A673 (cell line): Measurements from ENCODE around the gene RPTOR. TPM values are rescaled to one million over a fixed set of nuclear protein-coding genes. Genes with fewer than 3 reads are reported as not detected.

Experiments
- BruUV-seq: library from RNA; stranded (reverse); fragments of 400-500 nt; replicated peaks from 2 replicates; lab custom pipeline; 2021; lab: Mats Ljungman, UMichigan
- CTCF ChIA-PET: fragments of 300-600 bp; sonication (Branson Sonifier 250); formaldehyde crosslinking; loops from one replicate; lab custom pipeline; 2022; ENCODE audit warnings: antibody characterized with exemption; lab: Charles Lee
- POLR2A ChIA-PET: fragments of 300-600 bp; sonication (Branson Sonifier 250); formaldehyde crosslinking; loops from one replicate; lab custom pipeline; 2022; ENCODE audit warnings: antibody characterized with exemption; ENCODE audit not compliant: low non-redundant PET; lab: Charles Lee
- DNase-seq: peaks from one replicate; pipeline ENCODE4 v3.0.0-alpha.2; 2015; ENCODE audit warnings: low spot score
- H3K27ac ChIP-seq: fragments of 200-600 bp; sonication (generic); 2 replicates; pipeline ENCODE4 v1.5.1; 2016; ENCODE audit warnings: mixed run types, low read depth, mild to moderate bottlenecking, mixed read lengths, antibody characterized with exemption, low read length; ENCODE audit not compliant: poor library complexity, severe bottlenecking
- H3K27me3 ChIP-seq: fragments of 200-600 bp; sonication (generic); replicated peaks from 2 replicates; pipeline ENCODE4 v1.6.1; 2017; ENCODE audit warnings: mixed run types, low read depth, mild to moderate bottlenecking, mixed read lengths, antibody characterized with exemption, low read length; ENCODE audit not compliant: insufficient read depth, poor library complexity
- H3K36me3 ChIP-seq: fragments of 200-600 bp; sonication (generic); 2 replicates; pipeline ENCODE4 v1.6.1; 2016; ENCODE audit warnings: mixed run types, mild to moderate bottlenecking, mixed read lengths, antibody characterized with exemption, low read length; ENCODE audit not compliant: insufficient read depth, poor library complexity, severe bottlenecking
- H3K4me1 ChIP-seq: fragments of 200-600 bp; sonication (generic); 2 replicates; pipeline ENCODE4 v1.6.1; 2017; ENCODE audit warnings: mixed run types, mild to moderate bottlenecking, mixed read lengths, antibody characterized with exemption, low read length; ENCODE audit not compliant: insufficient read depth, poor library complexity, severe bottlenecking
- H3K4me3 ChIP-seq: fragments of 200-600 bp; sonication (generic); 2 replicates; pipeline ENCODE4 v1.5.1; 2016; ENCODE audit warnings: low read depth, mixed run types, mild to moderate bottlenecking, mixed read lengths, low read length; ENCODE audit not compliant: poor library complexity, severe bottlenecking
- H3K9me3 ChIP-seq: fragments of 200-600 bp; sonication (generic); 2 replicates; pipeline ENCODE4 v1.6.1; 2016; ENCODE audit warnings: mixed run types, low read depth, mild to moderate bottlenecking, mixed read lengths, antibody characterized with exemption, low read length; ENCODE audit not compliant: poor library complexity, severe bottlenecking
- EZH2 ChIP-seq: fragments of 200-600 bp; sonication (generic); IDR thresholded peaks from 2 replicates; pipeline ENCODE4 v1.6.1; 2017; ENCODE audit warnings: borderline replicate concordance, low read depth, mild to moderate bottlenecking, mixed read lengths, antibody characterized with exemption, low read length; ENCODE audit not compliant: poor library complexity, severe bottlenecking
- intact Hi-C: fragments of 100-400 bp; cut with micrococcal nuclease; formaldehyde crosslinking; loops from one replicate; pipeline ENCODE4 v1.10.0; 2022; ENCODE audit not compliant: unreplicated experiment
- total RNA-seq: library from RNA; stranded (reverse); gene quantifications from 2 replicates; pipeline ENCODE4 v1.2.3, GENCODE V29; 2021
- TF ChIP-seq, protein P1 (sequence below): fragments of 300-800, 200-600 bp; sonication (generic); conservative IDR thresholded peaks from 2 replicates; pipeline ENCODE4 v1.5.1; 2017; ENCODE audit warnings: low read depth, mild to moderate bottlenecking, antibody characterized with exemption, low read length, moderate library complexity, mixed read lengths

RPTOR gene
- total RNA-seq, 1 experiment from 2014 or later: 55.2 TPM

DNA sequence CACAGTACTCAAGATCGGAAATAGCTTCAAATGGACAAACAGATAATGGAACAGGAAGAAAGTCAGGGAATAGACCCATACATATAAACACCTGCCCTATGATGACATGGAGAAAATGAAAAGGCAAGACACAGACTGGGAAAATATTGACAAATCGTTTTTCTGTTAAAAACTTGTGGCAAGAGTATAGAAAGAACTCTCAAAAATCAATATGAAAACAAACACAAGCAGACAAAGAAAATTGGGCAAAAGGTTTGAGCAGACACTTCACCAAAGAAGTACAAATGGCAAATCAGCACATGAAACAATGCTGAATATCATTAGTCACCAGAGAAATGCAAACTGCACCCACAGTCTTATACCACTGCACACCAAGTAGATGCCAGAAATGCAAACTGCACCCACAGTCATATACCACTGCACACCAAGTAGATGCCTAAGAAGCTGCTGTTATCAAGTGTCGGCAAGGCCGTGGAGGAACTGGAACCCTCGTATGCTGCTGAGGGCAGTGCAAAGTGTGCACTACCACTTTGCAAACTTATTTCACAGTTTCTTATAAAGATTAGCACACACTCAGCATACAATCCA, 323.5 kb downstream of the RPTOR start:
- Histone ChIP-seq H3K27me3 (no peaks in the 10 kb centered on the region), H3K27ac (no peak overlapping the region), H3K4me3 (no peak overlapping the region), H3K4me1 (peaks cover 9% of the 10 kb centered on the region), H3K9me3 (no peaks in the 10 kb centered on the region), H3K36me3 (no peaks in the 10 kb centered on the region)
- TF ChIP-seq EZH2: no peak
- TF ChIP-seq, protein P1, sequence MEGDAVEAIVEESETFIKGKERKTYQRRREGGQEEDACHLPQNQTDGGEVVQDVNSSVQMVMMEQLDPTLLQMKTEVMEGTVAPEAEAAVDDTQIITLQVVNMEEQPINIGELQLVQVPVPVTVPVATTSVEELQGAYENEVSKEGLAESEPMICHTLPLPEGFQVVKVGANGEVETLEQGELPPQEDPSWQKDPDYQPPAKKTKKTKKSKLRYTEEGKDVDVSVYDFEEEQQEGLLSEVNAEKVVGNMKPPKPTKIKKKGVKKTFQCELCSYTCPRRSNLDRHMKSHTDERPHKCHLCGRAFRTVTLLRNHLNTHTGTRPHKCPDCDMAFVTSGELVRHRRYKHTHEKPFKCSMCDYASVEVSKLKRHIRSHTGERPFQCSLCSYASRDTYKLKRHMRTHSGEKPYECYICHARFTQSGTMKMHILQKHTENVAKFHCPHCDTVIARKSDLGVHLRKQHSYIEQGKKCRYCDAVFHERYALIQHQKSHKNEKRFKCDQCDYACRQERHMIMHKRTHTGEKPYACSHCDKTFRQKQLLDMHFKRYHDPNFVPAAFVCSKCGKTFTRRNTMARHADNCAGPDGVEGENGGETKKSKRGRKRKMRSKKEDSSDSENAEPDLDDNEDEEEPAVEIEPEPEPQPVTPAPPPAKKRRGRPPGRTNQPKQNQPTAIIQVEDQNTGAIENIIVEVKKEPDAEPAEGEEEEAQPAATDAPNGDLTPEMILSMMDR: no peak
- intact Hi-C loops: loop anchor here (5.0 kb wide), 1 partner anchor 114 kb away; no protein-coding TSS in a partner anchor
- CTCF ChIA-PET: no interaction called here
- BruUV-seq: no TSS peak
- POLR2A ChIA-PET: no interaction called here
- no peak for DNase-seq

DNA sequence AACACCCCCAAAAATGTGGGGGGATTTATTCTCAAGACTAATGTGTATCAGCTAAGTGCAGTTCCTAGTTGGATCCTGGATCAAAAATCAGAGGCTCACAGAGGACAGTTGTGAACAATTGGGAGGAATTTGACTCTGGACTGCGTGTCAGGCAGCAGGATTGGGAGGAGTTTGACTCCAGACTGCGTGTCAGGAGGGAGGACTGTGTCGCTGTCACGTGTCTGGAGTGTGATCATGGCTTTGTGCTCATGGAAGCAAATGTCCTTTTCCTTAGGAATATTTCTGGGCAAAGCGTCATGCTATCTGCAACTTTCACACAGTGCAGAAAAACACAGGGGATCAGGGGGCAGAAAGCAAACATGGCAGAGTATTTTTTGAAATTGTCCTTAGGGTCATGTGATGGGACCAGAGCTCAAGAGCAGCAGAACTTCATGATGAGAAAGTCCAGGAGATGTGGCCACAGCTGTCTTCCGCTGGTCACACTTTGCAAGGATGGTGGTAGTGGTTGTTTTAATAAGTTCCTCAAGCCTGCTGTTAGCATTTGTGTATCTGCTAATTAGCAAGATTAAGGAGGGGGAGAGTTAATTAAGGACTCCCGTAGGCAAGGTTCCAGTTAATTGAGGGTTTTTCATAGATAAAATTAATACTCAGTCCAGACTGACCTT, 325.0 kb downstream of the RPTOR start:
- Histone ChIP-seq H3K27ac (no peak overlapping the region), H3K27me3 (no peaks in the 10 kb centered on the region), H3K4me3 (no peak overlapping the region), H3K9me3 (no peaks in the 10 kb centered on the region), H3K4me1 (peaks cover 10% of the 10 kb centered on the region), H3K36me3 (no peaks in the 10 kb centered on the region)
- no TSS peak for BruUV-seq
- no peak for DNase-seq
- TF ChIP-seq EZH2: no peak
- TF ChIP-seq, protein P1: no peak
- ChIA-PET CTCF (no interaction called here), POLR2A (no interaction called here)
- intact Hi-C loops: loop anchor here (5.0 kb wide), 1 partner anchor 113 kb away; no protein-coding TSS in a partner anchor

DNA sequence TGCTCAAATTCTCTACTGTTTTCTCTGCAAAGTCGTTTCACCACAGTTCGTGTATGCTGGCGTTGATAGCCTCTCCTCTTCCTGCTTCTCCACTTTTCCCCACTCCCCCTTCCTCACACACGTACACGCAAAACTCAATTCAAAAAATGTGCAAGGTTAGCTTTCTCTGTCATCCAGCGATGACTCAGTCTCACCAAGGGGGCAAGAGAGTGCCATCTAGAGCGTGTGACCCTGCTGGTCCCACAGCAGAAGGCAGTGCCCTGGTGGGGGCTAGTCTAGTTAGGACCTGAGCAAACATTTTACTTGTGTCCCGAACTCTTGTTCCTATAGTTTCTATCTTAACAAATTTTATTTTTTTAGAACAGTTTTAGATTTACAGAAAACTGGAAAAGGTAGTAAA, 325.8 kb downstream of the RPTOR start:
- intact Hi-C loops: no loop called here
- ChIA-PET CTCF (interaction anchor here (0.7 kb wide), 1 partner anchor 105 kb away, joined by 3 read pairs; no protein-coding TSS in a partner anchor), POLR2A (no interaction called here)
- Histone ChIP-seq H3K4me1 (peaks cover 10% of the 10 kb centered on the region), H3K27me3 (no peaks in the 10 kb centered on the region), H3K36me3 (no peaks in the 10 kb centered on the region), H3K9me3 (no peaks in the 10 kb centered on the region), H3K4me3 (no peak overlapping the region), H3K27ac (no peak overlapping the region)
- TF ChIP-seq, protein P1: no peak
- no TSS peak for BruUV-seq
- no peak for DNase-seq
